GM20000 (cell line): ENCODE measurements around the gene SLC25A30.

Experiments
- DNase-seq: peaks from one replicate; pipeline ENCODE4 v3.0.0; 2012; ENCODE audit warnings: low spot score
- CTCF ChIP-seq: IDR thresholded peaks from 2 replicates; pipeline ENCODE4 v1.5.1; 2012; ENCODE audit warnings: mild to moderate bottlenecking, control low read depth; ENCODE audit errors: extremely low read depth, missing control alignments

The SLC25A30 gene

GRCh38 chr13:45365558-45365885 lies 52.7 kb downstream of the SLC25A30 start:
- no peak for TF ChIP-seq CTCF
- no peak for DNase-seq

GRCh38 chr13:45364876-45365557 lies 53.2 kb downstream of the SLC25A30 start:
- no peak for DNase-seq
- TF ChIP-seq CTCF: no peak

GRCh38 chr13:45362939-45363338 lies 55.2 kb downstream of the SLC25A30 start:
- TF ChIP-seq CTCF: peak; percentile 11
- DNase-seq: no peak

- no peak for DNase-seq
Observed at GRCh38 chr13:45361596-45362206, 56.5 kb downstream of the SLC25A30 start.

GRCh38 chr13:45356966-45357672 lies 61.1 kb downstream of the SLC25A30 start:
- no peak for TF ChIP-seq CTCF
- no peak for DNase-seq

More at GRCh38 chr13:45361596-45362206, 56.5 kb downstream of the SLC25A30 start:
- no peak for TF ChIP-seq CTCF

GRCh38 chr13:45353895-45354294 lies 64.3 kb downstream of the SLC25A30 start:
- DNase-seq: no peak
- no peak for TF ChIP-seq CTCF

- no peak for DNase-seq
- no peak for TF ChIP-seq CTCF
Observed at GRCh38 chr13:45352031-45352430, 66.1 kb downstream of the SLC25A30 start.
